ENCODE measurements around the gene PELO. TPM values are rescaled to one million over a fixed set of nuclear protein-coding genes. Genes with fewer than 3 reads are reported as not detected.
A peak's percentile ranks its signal among the peaks of the same experiment; 100 is the strongest.

The PELO gene
- total RNA-seq, 2 experiments from 2014 or later = 20.6 TPM

DNA sequence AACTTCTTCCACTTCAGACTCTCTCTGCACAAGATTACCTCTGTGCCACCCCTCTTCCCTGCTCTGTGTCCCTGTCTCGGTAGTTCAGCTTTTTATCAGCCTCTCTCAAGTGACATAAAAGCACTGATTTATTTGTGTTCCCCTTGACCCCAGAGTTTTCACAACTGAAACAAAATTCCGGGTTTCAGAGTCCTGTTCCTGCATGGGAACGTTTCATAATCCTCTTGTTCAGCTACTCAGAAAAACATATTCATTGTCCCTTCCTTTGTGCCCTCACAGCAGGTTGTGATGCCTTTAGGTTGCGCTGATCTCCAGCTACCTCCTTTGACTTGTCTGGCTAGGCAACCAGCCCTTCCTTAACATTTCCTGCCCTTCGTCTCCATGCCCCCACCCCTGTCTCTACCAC is 13.7 kb upstream of the PELO start:
- H3K27me3 Mint-ChIP-seq = peaks cover 17% of the 10 kb centered on the region
- no peak overlapping the region for H3K4me3 Mint-ChIP-seq
- H3K36me3 Mint-ChIP-seq (ENCODE audit: low read depth) = peaks cover 8% of the 10 kb centered on the region
- peaks cover 57% of the 10 kb centered on the region for H3K4me1 Mint-ChIP-seq
- no peak for DNase-seq
- no peak overlapping the region for H3K27ac Mint-ChIP-seq
- ChIA-PET POLR2A (interaction anchor here (1.0 kb wide), 1 partner anchor 48 kb away, joined by 3 read pairs; no protein-coding TSS in a partner anchor), CTCF (no interaction called here)
- H3K9me3 Mint-ChIP-seq = no peaks in the 10 kb centered on the region

DNA sequence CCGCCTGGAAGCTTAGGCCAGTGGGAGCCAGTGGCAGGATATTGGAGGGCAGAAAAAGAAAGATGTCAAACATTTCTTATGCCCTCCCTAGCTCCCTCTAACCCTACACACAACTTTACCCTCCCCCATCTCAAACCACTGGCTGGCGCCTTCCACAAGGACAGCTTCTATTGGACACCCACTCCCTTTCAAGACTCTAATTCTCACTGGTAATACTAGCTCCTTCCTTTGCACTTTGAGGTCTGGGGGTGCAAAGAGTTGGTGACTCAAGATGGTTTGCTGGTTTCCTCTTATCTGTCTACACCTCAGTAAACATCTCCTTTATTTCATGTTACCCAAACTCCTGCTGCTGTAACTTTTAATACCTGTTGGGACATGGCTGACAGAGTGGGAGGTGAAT is 11.6 kb upstream of the PELO start:
- Mint-ChIP-seq H3K27ac (peak overlapping the region; percentile 60), H3K4me1 (peaks cover 49% of the 10 kb centered on the region), H3K4me3 (peak overlapping the region; percentile 6), H3K9me3 (no peaks in the 10 kb centered on the region), H3K27me3 (peaks cover 17% of the 10 kb centered on the region), H3K36me3 (ENCODE audit: low read depth) (peaks cover 4% of the 10 kb centered on the region)
- POLR2A ChIA-PET = interaction anchor here (0.8 to 2.4 kb wide), 5 partner anchors 11 to 67 kb away, joined by 3 to 9 read pairs (median 4); partner anchors contain the start of genes ITGA1 and PELO
- CTCF ChIA-PET = interaction anchor here (0.8 to 1.6 kb wide), 7 partner anchors 12 to 139 kb away, joined by 3 to 4 read pairs (median 3); partner anchors contain the start of genes ITGA1 and PELO
- DNase-seq = peak; percentile 58

- Mint-ChIP-seq H3K4me1 (peaks cover 38% of the 10 kb centered on the region), H3K36me3 (ENCODE audit: low read depth) (peaks cover 4% of the 10 kb centered on the region), H3K9me3 (no peaks in the 10 kb centered on the region), H3K4me3 (no peak overlapping the region), H3K27me3 (peaks cover 17% of the 10 kb centered on the region), H3K27ac (no peak overlapping the region)
- POLR2A ChIA-PET = interaction anchor here (2.4 kb wide), 1 partner anchor 22 kb away, joined by 9 read pairs; no protein-coding TSS in a partner anchor
- CTCF ChIA-PET = no interaction called here
- no peak for DNase-seq
Observed at GRCh38 chr5:52777186-52777585, 10.5 kb upstream of the PELO start.

GRCh38 chr5:52778781-52779180 is 8.9 kb upstream of the PELO start:
- no peak for DNase-seq
- no peaks in the 10 kb centered on the region for H3K36me3 Mint-ChIP-seq (ENCODE audit: low read depth)
- H3K4me3 Mint-ChIP-seq = no peak overlapping the region
- peaks cover 11% of the 10 kb centered on the region for H3K27me3 Mint-ChIP-seq
- H3K4me1 Mint-ChIP-seq = peaks cover 28% of the 10 kb centered on the region
- H3K27ac Mint-ChIP-seq = no peak overlapping the region
- ChIA-PET POLR2A (interaction anchor here (1.9 kb wide), 1 partner anchor 9 kb away, joined by 4 read pairs; the partner anchor contains the start of genes ITGA1 and PELO), CTCF (interaction anchor here (0.7 to 1.4 kb wide), 2 partner anchors 20 to 137 kb away, joined by 3 to 4 read pairs; no protein-coding TSS in a partner anchor)
- no peaks in the 10 kb centered on the region for H3K9me3 Mint-ChIP-seq

- H3K4me1 Mint-ChIP-seq = peaks cover 23% of the 10 kb centered on the region
- H3K9me3 Mint-ChIP-seq = no peaks in the 10 kb centered on the region
- peaks cover 7% of the 10 kb centered on the region for H3K27me3 Mint-ChIP-seq
- no peak for DNase-seq
- H3K36me3 Mint-ChIP-seq (ENCODE audit: low read depth) = no peaks in the 10 kb centered on the region
- H3K4me3 Mint-ChIP-seq = no peak overlapping the region
- no peak overlapping the region for H3K27ac Mint-ChIP-seq
- CTCF ChIA-PET = interaction anchor here (0.7 to 1.4 kb wide), 2 partner anchors 20 to 136 kb away, joined by 3 to 4 read pairs; no protein-coding TSS in a partner anchor
- POLR2A ChIA-PET = interaction anchor here (1.9 kb wide), 1 partner anchor 8 kb away, joined by 4 read pairs; the partner anchor contains the start of genes ITGA1 and PELO
Observed at GRCh38 chr5:52779213-52779612, 8.5 kb upstream of the PELO start.

DNA sequence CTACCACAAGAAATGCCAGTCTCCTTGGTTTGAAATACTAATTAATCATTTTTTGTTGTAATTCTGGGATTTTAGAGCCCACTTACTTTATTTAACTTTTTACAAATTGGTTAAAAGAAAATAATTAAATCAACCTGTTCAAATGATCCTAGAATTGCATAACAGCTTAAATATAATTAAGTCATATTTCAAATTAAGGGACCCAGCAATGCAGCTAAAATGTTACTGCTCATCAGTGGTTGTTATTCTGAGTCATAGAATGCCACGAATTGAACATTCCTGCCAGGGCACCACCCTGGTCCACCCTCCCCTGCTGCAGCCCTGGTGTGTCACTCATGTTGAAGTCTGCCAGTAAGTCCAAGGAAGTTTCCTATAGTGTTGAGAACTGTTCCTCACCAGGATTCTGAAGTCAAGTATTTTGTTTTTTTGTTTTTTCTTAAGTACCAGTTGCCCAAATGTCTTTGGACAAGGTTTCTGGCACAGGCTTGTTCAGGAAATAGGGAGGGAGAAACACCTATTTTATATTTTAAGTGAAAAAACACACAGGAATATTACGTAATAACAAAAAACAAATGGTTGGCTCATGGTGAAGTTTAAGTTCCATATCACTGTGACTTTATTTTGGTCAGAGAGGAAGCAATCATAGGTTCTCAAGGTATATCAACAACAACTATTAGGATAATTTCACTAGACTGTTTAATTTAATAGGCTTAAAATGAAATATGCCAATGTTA is 4.3 kb upstream of the PELO start:
- Mint-ChIP-seq H3K36me3 (ENCODE audit: low read depth) (no peaks in the 10 kb centered on the region), H3K27me3 (peaks cover 21% of the 10 kb centered on the region), H3K9me3 (no peaks in the 10 kb centered on the region), H3K4me1 (peaks cover 15% of the 10 kb centered on the region), H3K27ac (no peak overlapping the region), H3K4me3 (no peak overlapping the region)
- POLR2A ChIA-PET = interaction anchor here (1.0 kb wide), 1 partner anchor 16 kb away, joined by 4 read pairs; no protein-coding TSS in a partner anchor
- CTCF ChIA-PET = no interaction called here
- no peak for DNase-seq

DNA sequence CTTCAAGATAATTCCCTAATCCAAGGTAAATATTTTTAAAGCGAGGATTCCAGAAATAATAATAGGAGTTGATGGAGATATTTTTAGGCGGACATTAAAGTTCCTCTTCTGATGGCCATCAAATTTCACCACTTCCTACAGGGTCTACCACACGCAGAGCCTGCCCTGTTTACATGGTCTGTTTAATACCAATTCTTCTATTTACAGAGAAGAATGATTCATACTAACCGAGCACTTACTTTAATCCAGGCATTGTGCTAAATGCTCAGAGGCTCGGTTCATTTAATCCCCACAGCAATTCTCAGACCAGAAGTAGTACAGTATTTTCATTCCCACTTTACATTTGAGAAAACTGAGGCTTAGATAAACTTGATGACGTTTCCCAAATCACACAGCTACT is 3.0 kb upstream of the PELO start:
- no peaks in the 10 kb centered on the region for H3K36me3 Mint-ChIP-seq (ENCODE audit: low read depth)
- H3K27me3 Mint-ChIP-seq = peaks cover 23% of the 10 kb centered on the region
- H3K27ac Mint-ChIP-seq = no peak overlapping the region
- H3K4me3 Mint-ChIP-seq = no peak overlapping the region
- no peak for DNase-seq
- POLR2A ChIA-PET = no interaction called here
- H3K4me1 Mint-ChIP-seq = peaks cover 19% of the 10 kb centered on the region
- CTCF ChIA-PET = no interaction called here
- H3K9me3 Mint-ChIP-seq = no peaks in the 10 kb centered on the region

- no peak for DNase-seq
- H3K36me3 Mint-ChIP-seq (ENCODE audit: low read depth) = peaks cover 4% of the 10 kb centered on the region
- POLR2A ChIA-PET = interaction anchor here (1.8 to 4.1 kb wide), 3 partner anchors 8 to 13 kb away, joined by 4 to 32 read pairs (median 6); no protein-coding TSS in a partner anchor
- no peak overlapping the region for H3K27ac Mint-ChIP-seq
- no peaks in the 10 kb centered on the region for H3K9me3 Mint-ChIP-seq
- CTCF ChIA-PET = interaction anchor here (1.7 to 1.9 kb wide), 2 partner anchors 13 to 129 kb away, joined by 7 to 8 read pairs; no protein-coding TSS in a partner anchor
- no peak overlapping the region for H3K4me3 Mint-ChIP-seq
- H3K4me1 Mint-ChIP-seq = peaks cover 19% of the 10 kb centered on the region
- peaks cover 25% of the 10 kb centered on the region for H3K27me3 Mint-ChIP-seq
Observed at GRCh38 chr5:52786391-52786790, 1.3 kb upstream of the PELO start.

- peaks cover 4% of the 10 kb centered on the region for H3K36me3 Mint-ChIP-seq (ENCODE audit: low read depth)
- H3K4me1 Mint-ChIP-seq = peaks cover 19% of the 10 kb centered on the region
- H3K4me3 Mint-ChIP-seq = peak overlapping the region; percentile 81
- ChIA-PET CTCF (interaction anchor here (1.1 to 1.9 kb wide), 4 partner anchors 12 to 128 kb away, joined by 3 to 8 read pairs (median 6); no protein-coding TSS in a partner anchor), POLR2A (interaction anchor here (1.2 to 4.1 kb wide), 6 partner anchors 8 to 59 kb away, joined by 3 to 32 read pairs (median 4); no protein-coding TSS in a partner anchor)
- no peak overlapping the region for H3K27ac Mint-ChIP-seq
- DNase-seq = peak; percentile 44
- H3K9me3 Mint-ChIP-seq = no peaks in the 10 kb centered on the region
- H3K27me3 Mint-ChIP-seq = peaks cover 25% of the 10 kb centered on the region
Observed at GRCh38 chr5:52786949-52787599, 642 bp upstream of the PELO start.

GRCh38 chr5:52788505-52788821 is 747 bp downstream of the PELO start:
- Mint-ChIP-seq H3K4me1 (peaks cover 17% of the 10 kb centered on the region), H3K36me3 (ENCODE audit: low read depth) (peaks cover 4% of the 10 kb centered on the region), H3K27ac (no peak overlapping the region), H3K27me3 (peaks cover 28% of the 10 kb centered on the region), H3K9me3 (no peaks in the 10 kb centered on the region), H3K4me3 (peak overlapping the region; percentile 81)
- DNase-seq = no peak
- ChIA-PET CTCF (interaction anchor here (1.3 kb wide), 1 partner anchor 129 kb away, joined by 4 read pairs; no protein-coding TSS in a partner anchor), POLR2A (interaction anchor here (1.3 to 4.1 kb wide), 4 partner anchors 10 to 17 kb away, joined by 3 to 32 read pairs (median 5); no protein-coding TSS in a partner anchor)

GRCh38 chr5:52789378-52789777 is 1.7 kb downstream of the PELO start:
- no peaks in the 10 kb centered on the region for H3K9me3 Mint-ChIP-seq
- ChIA-PET CTCF (interaction anchor here (1.0 to 1.3 kb wide), 3 partner anchors 10 to 128 kb away, joined by 3 to 4 read pairs (median 3); no protein-coding TSS in a partner anchor), POLR2A (interaction anchor here (4.1 kb wide), 1 partner anchor 10 kb away, joined by 32 read pairs; no protein-coding TSS in a partner anchor)
- no peak for DNase-seq
- H3K36me3 Mint-ChIP-seq (ENCODE audit: low read depth) = peaks cover 4% of the 10 kb centered on the region
- H3K4me1 Mint-ChIP-seq = peaks cover 17% of the 10 kb centered on the region
- H3K27ac Mint-ChIP-seq = no peak overlapping the region
- peak overlapping the region; percentile 81 for H3K4me3 Mint-ChIP-seq
- peaks cover 28% of the 10 kb centered on the region for H3K27me3 Mint-ChIP-seq

GRCh38 chr5:52789851-52790250 is 2.1 kb downstream of the PELO start:
- POLR2A ChIA-PET = interaction anchor here (4.1 kb wide), 1 partner anchor 10 kb away, joined by 32 read pairs; no protein-coding TSS in a partner anchor
- no peak overlapping the region for H3K4me3 Mint-ChIP-seq
- no peak for DNase-seq
- no peak overlapping the region for H3K27ac Mint-ChIP-seq
- CTCF ChIA-PET = interaction anchor here (1.0 to 1.3 kb wide), 3 partner anchors 10 to 128 kb away, joined by 3 to 4 read pairs (median 3); no protein-coding TSS in a partner anchor
- H3K27me3 Mint-ChIP-seq = peaks cover 26% of the 10 kb centered on the region
- no peaks in the 10 kb centered on the region for H3K9me3 Mint-ChIP-seq
- H3K36me3 Mint-ChIP-seq (ENCODE audit: low read depth) = peaks cover 4% of the 10 kb centered on the region
- H3K4me1 Mint-ChIP-seq = peaks cover 17% of the 10 kb centered on the region
